Central memory CD4-positive, alpha-beta T cell (primary cell): ENCODE results near the gene LRRC3C.
"Not testable (repeated sequence)": the region's sequence is repeated elsewhere in the genome, so short reads cannot be mapped to it uniquely, and the experiment has no call there.

Experiments used
- DNase-seq: peaks from one replicate; pipeline ENCODE4 v3.0.0; 2022
- total RNA-seq, 3 experiments: gene quantifications; one replicate each; lab custom pipeline; 2026; lab: John Stamatoyannopoulos, UW

LRRC3C gene, protein sequence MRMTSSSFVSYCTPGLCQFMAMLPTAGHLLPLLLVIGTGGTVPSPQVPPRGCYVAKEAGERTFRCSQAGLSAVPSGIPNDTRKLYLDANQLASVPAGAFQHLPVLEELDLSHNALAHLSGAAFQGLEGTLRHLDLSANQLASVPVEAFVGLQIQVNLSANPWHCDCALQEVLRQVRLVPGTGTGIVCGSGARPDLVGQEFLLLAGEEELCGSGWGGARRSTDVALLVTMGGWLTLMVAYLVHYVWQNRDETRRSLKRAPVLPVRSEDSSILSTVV
- total RNA-seq: 0 to 0.39 (median 0) reads per million in 3 experiments

DNA sequence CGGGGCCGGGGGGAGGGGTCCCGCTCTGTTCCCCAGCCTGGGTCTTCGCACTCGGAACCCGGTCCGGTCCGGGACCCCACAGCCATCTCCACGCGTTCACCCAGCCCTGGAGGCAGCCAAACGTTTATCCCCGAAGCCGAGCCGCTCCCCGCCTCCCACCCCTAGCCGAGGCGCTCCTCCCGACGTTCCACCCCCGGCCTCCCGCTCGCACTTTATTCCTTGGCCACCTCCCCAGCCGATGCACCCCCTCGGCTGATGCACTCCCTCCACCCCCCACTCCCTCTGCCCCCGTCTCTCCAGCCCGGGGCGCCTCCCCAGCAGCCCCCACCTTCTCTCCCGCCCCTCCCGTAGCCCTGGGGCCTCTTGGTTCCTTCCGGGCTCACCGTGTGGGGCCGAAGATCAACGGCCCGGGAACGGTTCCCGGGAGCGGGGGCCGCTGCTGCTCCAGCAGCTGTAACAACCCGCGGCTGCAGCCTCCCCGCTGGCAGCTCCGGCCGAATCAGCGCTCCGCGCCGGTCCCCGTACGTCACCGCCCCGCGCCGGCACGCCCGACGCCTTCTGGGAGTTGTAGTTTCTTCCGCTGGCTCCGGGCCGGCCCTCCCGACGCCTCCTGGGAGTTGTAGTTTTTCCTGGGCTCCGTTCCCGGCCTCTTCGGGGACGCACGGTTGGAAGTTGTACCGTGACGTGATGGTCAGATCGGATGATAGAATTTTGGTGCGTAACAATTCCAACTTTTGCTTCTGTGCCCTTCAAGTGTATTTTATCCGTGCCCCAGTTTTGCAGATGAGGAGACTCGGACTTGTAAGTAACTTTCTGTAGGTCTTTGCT lies at the start of gene LRRC3C, which contains the start of gene ORMDL3:
Gene LRRC3C, plus strand, starts transcription at position 632 of the 828 bp plus-strand sequence. CDS start 13,792 bp downstream, outside the sequence.
Gene ORMDL3, minus strand, starts transcription at position 501 of the 828 bp plus-strand sequence. CDS start 3,398 bp downstream, outside the sequence.
- DNase-seq: peak; percentile 88

DNA sequence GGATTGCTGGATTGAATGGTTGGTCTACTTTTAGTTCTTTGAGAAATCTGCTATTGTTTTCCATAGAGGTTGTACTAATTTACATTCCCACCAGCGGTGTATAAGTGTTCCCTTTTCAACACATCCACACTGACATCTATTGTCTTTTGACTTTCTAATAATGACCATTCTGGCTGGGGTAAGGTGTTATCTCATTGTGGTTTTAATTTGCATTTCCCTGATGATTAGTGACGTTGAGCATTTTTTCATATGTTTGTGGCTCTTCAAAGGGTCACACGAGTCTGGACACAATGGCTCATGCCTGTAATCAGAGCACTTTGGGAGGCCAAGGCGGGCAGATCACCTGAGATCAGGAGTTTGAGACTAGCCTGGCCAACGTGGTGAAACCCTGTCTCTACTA lies 41.4 kb upstream of the LRRC3C start:
- DNase-seq: not testable (repeated sequence)

DNA sequence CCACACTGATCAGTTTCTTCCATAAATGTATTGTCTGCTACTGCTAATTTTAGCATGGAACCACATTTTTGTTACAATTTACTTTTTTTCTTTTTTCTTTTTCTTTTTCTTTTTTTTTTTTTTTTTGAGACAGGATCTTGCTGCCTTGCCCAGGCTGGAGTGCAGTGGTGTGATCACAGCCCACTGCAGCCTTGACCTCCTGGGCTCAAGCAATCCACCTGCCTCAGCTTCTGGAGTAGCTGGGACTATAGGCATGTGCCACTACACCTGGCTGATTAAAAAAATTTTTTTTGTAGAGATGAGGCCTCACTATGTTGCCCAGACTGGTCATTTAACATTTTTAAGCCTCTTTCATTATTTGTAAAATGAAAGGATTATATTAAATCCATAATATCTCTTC lies 40.5 kb upstream of the LRRC3C start:
- DNase-seq: no peak

DNA sequence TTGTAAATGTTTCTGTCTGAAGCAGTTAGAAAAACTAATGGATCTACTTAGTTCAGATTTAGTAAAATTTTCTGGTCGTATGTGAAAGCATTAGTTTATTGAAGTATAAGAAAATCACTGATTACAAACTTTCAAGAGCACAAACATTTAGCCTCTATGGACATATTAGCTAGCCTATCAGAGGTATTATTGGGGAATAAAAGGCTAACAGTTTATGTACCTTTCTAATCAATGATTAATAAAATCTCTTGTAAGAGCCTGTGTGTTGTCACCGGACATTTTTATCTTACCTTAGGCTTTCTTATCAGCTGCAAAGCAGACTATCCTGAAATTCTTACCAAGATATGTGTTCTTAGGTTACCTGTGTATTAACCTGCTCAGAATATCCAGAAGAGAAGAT lies 38.3 kb upstream of the LRRC3C start:
- no peak for DNase-seq

DNA sequence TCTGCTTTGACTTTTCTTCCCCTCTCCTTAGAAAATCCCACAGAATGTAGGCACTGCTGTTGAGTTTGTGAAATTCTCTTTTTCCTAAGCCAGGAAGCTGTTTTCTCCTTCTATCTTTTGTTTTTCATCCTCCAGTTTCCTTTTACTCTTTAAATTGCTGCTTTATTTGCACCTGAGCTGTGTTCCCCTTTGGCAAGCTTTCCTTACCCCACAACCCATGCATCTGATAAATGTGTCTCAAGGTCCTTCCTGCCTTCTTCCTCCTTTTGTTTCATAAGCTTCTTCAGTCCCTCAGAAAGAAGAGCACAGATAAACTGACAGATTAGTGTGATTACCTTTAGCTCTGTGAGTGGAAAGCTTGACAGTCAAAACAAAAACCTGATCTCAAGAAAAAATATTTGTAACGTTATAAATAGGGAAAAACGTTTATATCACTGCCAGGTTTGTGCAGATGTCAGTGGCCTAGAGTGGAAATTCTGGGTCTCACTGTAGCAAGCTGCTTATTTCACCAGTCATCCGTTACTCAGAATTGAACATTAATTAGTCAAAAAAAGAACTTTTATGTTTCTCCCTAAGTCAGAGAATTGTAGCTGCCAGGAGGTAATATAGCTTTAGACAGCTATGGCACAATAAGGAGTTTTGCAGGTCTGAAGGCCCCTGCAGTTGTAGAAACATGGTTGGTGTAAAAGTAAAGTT lies 32.7 kb upstream of the LRRC3C start:
- DNase-seq: no peak

DNA sequence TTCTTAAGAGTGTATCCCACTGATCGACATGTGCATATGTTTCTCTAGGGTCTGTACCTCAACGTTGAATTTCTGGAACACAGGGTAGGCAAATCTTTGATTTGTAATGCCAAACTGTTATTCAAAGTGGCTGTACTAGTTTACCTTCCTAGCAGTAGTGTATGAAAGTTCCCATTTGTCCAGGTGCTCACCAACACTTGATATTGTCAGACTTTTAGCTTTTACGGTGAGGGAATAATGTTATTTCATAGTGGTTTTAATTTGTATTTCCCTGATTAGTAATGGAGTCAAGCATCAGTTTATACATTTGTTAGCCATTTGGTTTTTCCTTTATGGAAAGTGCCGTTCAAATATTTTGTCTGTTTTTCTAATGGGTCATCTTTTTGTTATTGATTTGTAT lies 29.4 kb upstream of the LRRC3C start:
- no peak for DNase-seq

DNA sequence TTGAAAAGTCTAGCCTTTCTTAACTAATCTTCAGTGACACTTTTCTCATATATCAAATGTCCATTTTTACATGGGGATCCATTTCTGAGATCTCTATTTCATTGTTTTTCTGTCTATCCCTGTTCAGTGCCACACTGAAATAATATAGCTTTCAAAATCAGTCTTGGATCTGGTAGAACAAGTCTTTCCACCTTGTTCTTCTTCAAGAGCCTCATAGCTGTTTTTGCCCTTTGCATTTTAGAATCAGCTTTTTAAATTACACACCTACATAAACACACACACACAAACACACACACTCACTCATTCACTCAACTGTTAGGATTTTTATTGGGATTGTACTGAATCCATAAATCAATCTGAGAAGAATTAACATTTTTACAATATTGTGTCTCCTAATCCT lies 28.3 kb upstream of the LRRC3C start:
- DNase-seq: no peak

DNA sequence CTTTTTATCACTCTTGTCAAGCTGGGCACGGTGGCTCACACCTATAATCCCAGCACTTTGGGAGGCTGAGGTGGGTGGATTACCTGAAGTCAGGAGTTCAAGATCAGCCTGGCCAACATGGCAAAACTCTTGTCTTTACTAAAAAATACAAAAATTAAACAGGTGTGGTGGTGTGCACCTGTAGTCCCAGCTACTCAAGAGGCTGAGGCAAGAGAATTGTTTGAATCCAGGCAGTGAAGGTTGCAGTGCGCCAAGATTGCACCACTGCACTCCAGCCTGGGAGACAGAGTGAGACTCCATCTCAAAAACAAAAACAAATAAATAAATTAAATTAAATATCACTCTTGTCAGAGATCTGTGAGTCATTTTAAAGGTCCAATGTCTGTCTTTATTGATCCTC lies 25.5 kb upstream of the LRRC3C start:
- DNase-seq: not testable (repeated sequence)

DNA sequence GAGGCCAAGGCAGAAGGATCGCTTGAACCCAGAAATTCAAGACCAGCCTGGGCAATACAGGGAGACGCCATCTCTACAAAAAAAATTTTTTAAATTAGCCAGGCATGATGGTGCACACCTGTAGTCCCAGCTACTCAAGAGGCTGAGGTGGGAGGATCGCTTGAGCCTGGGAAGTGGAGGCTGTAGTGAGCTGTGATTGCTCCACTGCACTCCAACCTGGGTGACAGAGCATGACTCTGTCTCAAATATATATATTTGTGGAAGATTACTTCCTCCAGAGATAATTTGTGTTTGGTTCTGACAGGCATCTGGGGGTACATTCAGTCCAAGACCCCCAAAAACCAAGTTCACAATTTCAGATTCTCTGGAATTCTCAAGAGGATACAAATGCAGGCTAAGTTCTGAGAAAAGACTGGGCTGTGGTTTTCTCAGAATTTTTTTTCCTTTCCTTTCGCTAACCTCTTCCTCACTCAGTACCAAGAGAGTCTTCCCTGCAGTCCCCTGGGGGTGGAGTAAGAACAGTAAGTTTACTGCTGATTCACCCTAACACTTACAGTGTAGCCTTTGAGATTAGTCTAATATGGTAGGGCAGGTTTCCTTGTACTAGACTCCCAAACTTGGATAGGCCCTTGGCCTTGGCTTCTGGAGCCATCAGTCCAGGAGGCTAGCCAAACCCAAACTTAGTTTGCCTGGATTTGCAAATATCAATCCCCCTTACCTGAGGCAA lies 24.2 kb upstream of the LRRC3C start:
- DNase-seq: peak; percentile 9

DNA sequence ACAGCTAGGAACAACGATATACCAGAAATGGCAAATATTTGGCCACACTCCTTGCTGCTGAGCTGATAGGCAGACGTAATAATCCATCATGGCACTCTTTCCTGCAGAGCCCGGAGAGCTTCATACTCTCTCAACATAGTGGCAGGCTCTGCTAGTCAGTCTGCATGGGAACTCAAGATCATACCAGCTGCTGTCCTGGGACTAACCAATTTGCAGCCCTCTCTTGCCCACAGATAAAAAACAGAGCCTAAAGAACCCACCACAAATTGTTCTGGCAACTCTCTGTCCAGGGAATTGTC lies 22.6 kb upstream of the LRRC3C start:
- no peak for DNase-seq

DNA sequence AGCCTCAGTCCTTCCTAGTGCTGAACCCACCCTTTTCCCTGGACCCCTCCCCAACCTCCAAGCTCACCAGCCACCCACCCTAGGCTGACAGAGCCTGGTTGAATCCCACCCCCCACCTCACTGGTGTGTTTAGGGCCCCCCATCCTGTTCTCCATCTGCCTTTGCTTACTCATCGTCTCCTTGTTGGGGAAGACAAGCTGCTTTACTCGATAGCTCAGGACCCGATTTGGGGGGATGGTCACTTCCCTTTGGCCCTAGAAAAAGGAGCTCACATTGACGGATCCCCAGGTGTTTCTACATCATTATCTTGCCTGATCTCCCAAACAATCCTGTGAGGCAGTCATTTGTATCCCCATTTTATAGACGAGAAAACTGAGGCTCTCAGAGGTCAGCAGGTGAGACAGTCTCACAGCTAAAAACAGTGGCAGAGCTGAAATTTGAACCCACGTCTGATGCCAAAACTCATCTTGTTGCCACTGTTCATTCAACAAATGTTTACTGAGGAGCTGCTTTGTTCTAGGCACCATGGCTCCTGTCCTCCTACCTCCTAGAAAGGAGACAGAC lies 18.7 kb upstream of the LRRC3C start:
- no peak for DNase-seq

DNA sequence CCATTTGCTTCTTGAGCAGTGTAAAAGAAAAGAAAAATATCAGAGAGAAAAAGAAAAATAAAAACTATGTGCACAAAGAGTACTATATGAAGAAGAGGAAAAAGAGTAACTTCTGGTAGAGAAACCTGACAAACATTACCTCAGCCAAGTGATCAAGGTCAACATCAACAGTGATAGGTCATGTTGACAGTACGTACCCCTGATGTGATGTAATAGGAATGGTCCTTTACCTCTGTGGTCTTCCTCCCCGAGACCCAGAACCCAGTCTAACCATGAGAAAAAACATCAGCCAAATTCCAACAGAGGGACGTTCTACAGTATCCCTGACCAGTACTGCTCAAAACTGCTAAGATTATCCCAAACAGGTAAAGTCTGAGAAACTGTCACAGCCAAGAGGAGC lies 13.5 kb upstream of the LRRC3C start:
- no peak for DNase-seq

DNA sequence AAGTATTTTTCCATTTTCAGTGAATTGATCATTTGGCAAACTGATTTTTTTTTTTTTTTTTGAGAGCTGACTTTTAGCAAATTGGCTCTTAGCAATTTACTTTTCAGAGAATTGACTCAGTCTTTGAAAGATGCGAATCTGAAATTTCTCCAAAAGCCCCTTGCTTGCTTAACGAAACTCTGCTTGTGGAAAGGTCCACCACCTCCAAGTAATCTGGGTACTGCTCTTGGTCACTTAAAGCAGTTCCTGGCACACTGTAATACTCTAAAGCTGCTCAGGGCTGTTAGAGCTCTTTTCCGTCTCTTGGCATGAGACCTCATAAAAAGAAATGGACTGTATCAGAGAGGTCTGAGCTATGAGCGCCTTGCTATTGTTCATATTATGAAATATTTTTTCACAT lies 12.0 kb upstream of the LRRC3C start:
- DNase-seq: no peak

DNA sequence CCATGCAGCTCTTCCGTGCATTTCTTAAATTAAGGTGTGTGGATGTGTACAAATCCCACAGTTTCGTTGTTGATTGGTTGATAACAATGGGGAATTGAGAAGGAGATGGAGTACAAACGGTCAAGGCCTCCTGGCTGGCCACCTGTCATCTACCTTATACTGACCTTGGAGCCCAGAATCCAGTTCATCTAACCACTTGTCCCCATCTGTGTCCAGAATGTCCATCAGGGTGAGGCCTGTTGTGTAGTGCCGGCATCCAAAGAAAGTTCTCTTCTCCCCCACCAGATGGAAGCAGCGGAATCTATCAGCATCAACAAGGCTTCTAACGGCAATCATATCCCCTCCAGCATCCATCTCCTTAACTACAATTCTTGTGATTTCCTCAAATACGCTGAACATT lies 10.6 kb upstream of the LRRC3C start:
- DNase-seq: no peak

DNA sequence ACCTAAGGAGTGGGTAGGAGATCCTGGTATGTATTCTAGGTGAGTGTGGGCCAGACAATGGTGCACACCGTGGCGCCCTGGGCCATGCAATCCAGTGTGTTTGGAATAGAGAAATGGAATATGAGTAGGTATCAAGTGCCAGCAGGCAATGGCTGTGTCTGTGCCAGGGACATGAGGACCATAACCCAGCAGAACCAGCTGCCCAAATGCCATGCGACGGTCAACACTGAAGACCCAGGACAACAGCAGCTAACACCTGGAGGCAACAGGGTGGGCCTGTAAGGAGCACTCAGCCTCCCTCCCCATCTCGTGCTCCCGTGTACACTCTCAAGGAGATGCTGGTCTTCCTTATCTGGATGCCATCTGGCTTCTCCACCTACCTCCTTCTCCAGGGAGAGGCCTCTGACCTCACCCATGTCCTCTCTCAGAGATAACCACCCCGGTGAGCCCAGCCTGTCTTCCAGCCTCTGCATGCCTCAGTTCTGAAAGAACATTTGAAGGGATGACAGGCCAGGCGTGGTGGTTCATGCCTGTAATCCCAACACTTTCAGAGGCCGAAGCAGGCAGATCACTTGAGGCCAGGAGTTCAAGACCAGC lies 8.3 kb upstream of the LRRC3C start:
- no peak for DNase-seq

DNA sequence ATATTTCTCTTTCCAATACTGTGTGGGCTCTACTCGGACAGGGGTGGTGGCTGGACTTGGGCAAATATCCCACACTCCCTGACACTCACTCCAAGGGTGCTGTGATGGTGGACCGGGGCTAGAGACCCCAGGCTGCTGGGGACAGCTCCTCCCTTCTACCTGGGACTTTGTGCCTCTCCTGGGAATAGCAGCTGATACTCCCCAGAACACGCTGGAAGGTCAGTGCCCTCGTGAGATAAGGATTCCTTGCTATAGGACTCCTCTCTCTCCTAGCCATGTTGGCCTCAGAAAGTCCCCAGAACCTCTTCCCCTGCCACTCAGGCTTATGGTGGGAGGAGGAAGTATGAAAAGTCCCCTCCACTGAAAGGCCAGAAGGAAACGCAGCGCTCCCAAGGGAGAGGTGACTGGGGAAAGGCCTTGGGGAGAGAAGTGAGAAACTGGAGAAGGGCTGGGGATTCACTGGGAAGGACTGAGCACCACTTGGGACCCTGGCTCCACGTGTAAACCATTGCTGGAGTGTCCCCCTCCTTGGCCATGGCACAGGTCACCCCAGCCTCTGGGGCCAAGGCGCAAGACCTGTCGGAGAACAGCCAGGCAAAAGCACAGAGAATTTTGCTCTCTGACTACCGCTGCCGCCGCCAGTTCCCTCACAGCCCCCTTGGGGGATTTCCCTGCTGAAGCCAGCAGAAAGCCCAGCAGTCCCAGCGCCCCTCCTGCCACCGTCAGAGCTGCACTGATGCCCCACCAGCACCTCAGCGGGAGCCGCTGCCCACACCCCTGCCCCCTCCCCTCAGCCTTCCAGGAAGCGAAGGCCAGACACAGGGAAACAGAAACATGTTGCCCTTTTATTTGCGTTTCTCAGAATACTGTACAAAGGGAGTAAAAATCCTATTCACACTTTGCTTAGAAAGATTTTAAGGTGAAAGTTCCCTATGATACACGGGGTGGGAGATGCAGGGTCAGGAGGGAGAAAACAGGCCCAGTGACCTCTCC lies 7.0 kb upstream of the LRRC3C start:
- peak; percentile 27 for DNase-seq

DNA sequence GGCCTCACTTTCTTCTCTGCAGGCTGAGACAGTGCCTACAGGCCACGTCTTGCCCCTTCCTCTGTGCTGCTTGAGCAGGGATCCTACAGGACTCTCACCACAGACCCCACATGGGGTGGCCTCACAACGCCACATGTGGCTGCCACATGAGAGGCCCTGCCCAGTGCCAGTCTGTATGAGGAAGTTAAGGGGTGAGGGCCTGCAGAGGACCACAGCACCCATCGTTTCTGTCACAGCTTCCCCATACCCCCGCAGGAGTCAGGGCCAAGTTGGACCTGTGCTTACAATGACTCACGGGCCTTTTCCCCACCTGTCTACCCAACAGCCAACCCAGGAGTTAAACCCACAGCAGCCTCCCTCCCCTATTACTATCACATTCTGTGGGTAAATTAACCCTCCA lies 6.2 kb upstream of the LRRC3C start:
- DNase-seq: no peak

DNA sequence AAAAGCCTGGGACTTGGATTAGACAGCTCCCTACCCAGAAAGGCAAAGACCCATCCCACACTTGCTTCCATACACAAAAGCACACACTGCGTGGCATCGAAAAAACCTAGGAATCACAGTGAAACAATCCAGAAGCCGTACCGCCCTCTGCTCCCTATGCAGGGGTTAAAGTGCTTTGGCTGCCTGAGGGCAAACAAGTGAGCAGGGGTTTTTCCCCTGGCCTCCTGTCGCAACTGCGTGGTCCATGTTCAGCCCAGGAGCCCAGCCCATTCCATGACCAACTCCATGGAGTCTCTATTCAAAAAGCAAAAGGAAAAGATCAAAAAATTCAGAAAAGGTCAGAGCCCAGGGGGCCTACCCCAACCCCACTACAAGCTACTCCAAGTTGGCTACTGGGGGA lies 5.5 kb upstream of the LRRC3C start:
- no peak for DNase-seq

DNA sequence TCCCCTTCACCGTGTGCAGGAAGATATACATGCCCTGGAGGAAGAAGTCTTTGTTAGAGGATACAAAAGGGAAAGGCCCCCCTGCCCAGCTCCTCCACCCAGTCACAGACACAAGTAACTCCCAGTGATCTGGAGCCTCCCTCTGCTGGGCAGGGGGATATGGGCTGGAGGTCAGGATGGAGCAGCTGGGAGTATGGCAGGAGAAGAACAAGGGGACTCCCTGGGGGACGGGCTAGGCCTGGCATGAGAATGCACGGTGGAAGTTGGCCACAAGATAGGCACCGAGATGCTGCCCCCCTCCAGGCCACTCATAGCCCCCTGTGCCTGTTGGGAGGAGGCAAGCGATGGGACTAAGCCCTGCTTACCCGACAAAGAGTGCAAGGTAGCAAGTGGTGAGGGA lies 4.3 kb upstream of the LRRC3C start:
- no peak for DNase-seq

DNA sequence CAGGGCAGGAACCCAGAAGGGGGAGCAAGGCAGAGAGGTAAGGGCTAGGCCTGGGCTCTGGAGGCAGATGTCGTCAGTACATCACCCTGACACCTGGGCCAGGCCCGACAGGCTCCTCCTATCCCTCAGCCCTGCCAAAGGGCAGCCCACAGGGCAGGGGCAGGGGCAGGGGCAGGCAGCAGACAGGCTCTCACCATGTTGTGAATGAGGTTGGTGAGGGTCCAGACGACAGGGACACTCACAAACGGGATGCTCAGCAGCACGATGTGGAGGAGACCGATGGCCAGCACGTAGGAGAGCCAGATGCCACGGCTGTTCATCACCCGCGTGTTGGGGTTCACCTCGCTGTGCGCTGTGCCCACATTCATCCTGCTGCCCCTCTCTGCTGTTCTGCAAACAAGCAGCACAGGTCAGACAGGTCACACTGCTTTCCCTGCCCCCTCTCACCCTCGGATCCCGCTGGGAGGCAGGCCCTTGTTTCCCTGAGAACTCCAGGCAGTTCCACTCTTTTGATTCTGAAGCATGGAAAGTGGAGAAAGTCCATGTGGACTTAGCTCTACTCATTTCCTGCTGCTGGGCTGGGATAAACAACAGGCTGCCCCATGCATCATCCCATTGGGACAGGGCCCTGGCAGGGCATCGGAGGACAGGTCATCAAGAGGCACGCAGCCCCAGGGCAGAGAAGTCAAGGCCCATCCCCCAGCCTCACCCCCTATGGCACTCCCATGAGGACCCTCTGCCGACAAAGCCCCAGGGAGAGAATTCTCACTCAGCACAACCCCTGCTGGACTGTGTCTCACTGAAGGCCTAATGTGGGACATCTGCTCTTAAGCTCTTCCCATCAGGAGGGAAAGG lies 3.5 kb upstream of the LRRC3C start:
- DNase-seq: no peak
